ENCODE measurements around the gene SLC6A4. TPM values are rescaled to one million over a fixed set of nuclear protein-coding genes. Genes with fewer than 3 reads are reported as not detected.

SLC6A4 gene
- total and polyA plus RNA-seq, 2 of the 8 experiments (the other 6 are each of a cell fraction or from before 2014, with no cell fraction given), result 0.09 to 0.33 TPM

DNA sequence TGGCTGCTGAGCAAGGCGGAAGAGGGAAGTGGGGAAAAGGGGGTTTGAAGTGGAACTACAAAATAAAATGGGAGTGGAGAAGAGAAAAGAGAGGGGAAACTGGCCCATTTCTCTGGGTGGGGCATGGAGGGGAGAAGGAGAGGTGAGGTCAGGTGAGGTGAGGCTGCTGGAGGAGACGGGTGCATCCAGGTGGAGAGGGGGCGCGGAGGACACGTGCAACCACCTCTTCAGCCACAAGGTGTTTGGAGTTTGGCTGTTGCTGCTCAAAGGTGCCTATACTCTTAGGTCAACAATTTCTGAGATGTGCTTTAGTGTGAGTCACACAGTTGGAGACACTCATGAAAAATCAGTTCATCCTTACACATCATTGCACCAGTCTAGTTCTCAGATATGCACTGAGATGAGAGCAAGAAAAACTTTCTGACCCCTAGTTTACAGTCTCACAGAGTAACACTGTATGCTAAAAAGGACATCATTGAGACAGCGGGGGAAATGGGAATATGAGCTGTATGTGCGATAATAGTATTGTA lies 4.8 kb downstream of the SLC6A4 start:
- Histone ChIP-seq H3K4me1 (replicated peaks in 1 of 4; ENCODE audit: control insufficient read depth in 3 of 4, insufficient read depth in 4 of 4, low read length in 3 of 4) (peaks cover 0 to 3% (median 0%) of the 10 kb centered on the region in 4 experiments; a peak in 2 of 7 replicates), H2AK5ac (ENCODE audit: low read depth, low read length) (no peak overlapping the region), H3K23me2 (ENCODE audit: low read depth, low read length) (peaks cover 4% of the 10 kb centered on the region; the same call in 1 of the 2 replicates), H4K8ac (ENCODE audit: extremely low read depth, insufficient read depth, low read length) (no peak overlapping the region), H4K5ac (ENCODE audit: insufficient read length, low read depth, low read length) (no peak overlapping the region), H3K79me1 (ENCODE audit: low read depth, low read length) (no peaks in the 10 kb centered on the region), H3K18ac (ENCODE audit: extremely low read depth, low read length) (no peak overlapping the region), H3K56ac (replicated peaks; ENCODE audit: insufficient read length, low read depth, low read length) (no peak overlapping the region), H4K91ac (replicated peaks; ENCODE audit: insufficient read length, low read length) (no peak overlapping the region), H4K20me1 (replicated peaks in 1 of 2; ENCODE audit: control insufficient read depth in 1 of 2, insufficient read depth in 2 of 2, low read length in 2 of 2) (no peaks in the 10 kb centered on the region), H3K14ac (ENCODE audit: insufficient read length) (no peak overlapping the region), H2BK120ac (replicated peaks; ENCODE audit: low read depth, low read length) (no peak overlapping the region), H3K36me3 (ENCODE audit: control insufficient read depth in 2 of 4, insufficient read depth in 4 of 4, low read length in 3 of 4) (peaks cover 0 to 5% (median 0%) of the 10 kb centered on the region in 4 experiments; a peak in 1 of 8 replicates), H2BK15ac (ENCODE audit: low read length) (no peak overlapping the region), H3K79me2 (ENCODE audit: control insufficient read depth in 1 of 2, insufficient read depth in 2 of 2, low read length in 2 of 2) (no peaks in the 10 kb centered on the region), H3K23ac (ENCODE audit: insufficient read length) (no peak overlapping the region), H3K27ac (ENCODE audit: low read depth, low read length) (no peak overlapping the region), H3K4ac (replicated peaks; ENCODE audit: insufficient read length, low read depth, low read length) (no peak overlapping the region), H3K4me2 (ENCODE audit: insufficient read depth in 1 of 2, low read depth in 2 of 2, low read length in 2 of 2) (no peak overlapping the region), H2BK20ac (ENCODE audit: low read length) (no peak overlapping the region), H3K9ac (replicated peaks in 1 of 4; ENCODE audit: extremely low read depth in 1 of 4, low read depth in 3 of 4, low read length in 3 of 4) (no peak overlapping the region), H3K27me3 (replicated peaks in 1 of 4; ENCODE audit: control insufficient read depth in 3 of 4, extremely low read depth in 1 of 4, insufficient read depth in 3 of 4, low read length in 3 of 4) (peaks cover 15 to 33% (median 25%) of the 10 kb centered on the region in 4 experiments), H3K9me3 (ENCODE audit: insufficient read depth in 2 of 2, low read depth in 1 of 2, low read length in 1 of 2) (peaks cover 0 to 4% of the 10 kb centered on the region in 2 experiments; a peak in 1 of 4 replicates), H2AFZ (ENCODE audit: low read length) (no peak overlapping the region), H2BK12ac (ENCODE audit: low read depth, low read length) (no peak overlapping the region), H3K4me3 (ENCODE audit: extremely low read depth in 1 of 4, insufficient read depth in 2 of 4, low read depth in 3 of 4, low read length in 4 of 4) (no peak overlapping the region), H2BK5ac (ENCODE audit: low read depth, low read length) (no peak overlapping the region)
- TF ChIP-seq, protein P1, sequence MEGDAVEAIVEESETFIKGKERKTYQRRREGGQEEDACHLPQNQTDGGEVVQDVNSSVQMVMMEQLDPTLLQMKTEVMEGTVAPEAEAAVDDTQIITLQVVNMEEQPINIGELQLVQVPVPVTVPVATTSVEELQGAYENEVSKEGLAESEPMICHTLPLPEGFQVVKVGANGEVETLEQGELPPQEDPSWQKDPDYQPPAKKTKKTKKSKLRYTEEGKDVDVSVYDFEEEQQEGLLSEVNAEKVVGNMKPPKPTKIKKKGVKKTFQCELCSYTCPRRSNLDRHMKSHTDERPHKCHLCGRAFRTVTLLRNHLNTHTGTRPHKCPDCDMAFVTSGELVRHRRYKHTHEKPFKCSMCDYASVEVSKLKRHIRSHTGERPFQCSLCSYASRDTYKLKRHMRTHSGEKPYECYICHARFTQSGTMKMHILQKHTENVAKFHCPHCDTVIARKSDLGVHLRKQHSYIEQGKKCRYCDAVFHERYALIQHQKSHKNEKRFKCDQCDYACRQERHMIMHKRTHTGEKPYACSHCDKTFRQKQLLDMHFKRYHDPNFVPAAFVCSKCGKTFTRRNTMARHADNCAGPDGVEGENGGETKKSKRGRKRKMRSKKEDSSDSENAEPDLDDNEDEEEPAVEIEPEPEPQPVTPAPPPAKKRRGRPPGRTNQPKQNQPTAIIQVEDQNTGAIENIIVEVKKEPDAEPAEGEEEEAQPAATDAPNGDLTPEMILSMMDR (IDR thresholded peaks at IDR 0.05; ENCODE audit: control extremely low read depth in 1 of 3, insufficient read depth in 1 of 3, low read depth in 1 of 3, low read length in 3 of 3), result peak in 2 of 3 experiments; percentile 5 to 8; a peak in 2 of 4 replicates
- TF ChIP-seq KDM4A (IDR thresholded peaks at IDR 0.05; ENCODE audit: low read depth, low read length, severe bottlenecking) (no peak), TAF7 (optimal IDR thresholded peaks at IDR 0.05; ENCODE audit: borderline replicate concordance, low read depth, low read length) (no peak), KDM1A (IDR thresholded peaks at IDR 0.05; ENCODE audit: borderline replicate concordance, low read length) (no peak), TEAD4 (IDR thresholded peaks at IDR 0.05; ENCODE audit: low read depth, low read length) (no peak), MAX (IDR thresholded peaks at IDR 0.05) (peak; percentile 38; the same call in 1 of the 2 replicates)
- TF ChIP-seq, protein P2, sequence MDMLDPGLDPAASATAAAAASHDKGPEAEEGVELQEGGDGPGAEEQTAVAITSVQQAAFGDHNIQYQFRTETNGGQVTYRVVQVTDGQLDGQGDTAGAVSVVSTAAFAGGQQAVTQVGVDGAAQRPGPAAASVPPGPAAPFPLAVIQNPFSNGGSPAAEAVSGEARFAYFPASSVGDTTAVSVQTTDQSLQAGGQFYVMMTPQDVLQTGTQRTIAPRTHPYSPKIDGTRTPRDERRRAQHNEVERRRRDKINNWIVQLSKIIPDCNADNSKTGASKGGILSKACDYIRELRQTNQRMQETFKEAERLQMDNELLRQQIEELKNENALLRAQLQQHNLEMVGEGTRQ (IDR thresholded peaks at IDR 0.05; ENCODE audit: low read length), result no peak
- 82% methylated on average over 7 of the region's 7 CpGs; no CpG with 5 or more reads in 1 of the 2 experiments for WGBS, 2 experiments (ENCODE audit: extremely low coverage in 1 of 2, insufficient coverage in 1 of 2, insufficient read length in 1 of 2, insufficient replicate concordance in 2 of 2, low coverage in 1 of 2, low lambda C conversion rate in 2 of 2, missing lambda C conversion rate in 1 of 2)
- no peak for DNase-seq (ENCODE audit: low read depth in 1 of 2, low spot score in 2 of 2)
- ChIA-PET CTCF (ENCODE audit: partially characterized antibody) (interaction anchor here (1.2 kb wide), 1 partner anchor 9 kb away, joined by 3 read pairs; no protein-coding TSS in a partner anchor), POLR2A (ENCODE audit: partially characterized antibody) (interaction anchor here (1.6 to 1.8 kb wide), 2 partner anchors 14 to 61 kb away, joined by 3 to 4 read pairs; partner anchors contain the start of gene BLMH)
- no peak for FAIRE-seq

Data from H1 (cell line).